C1 segment of cervical spinal cord (tissue), 14 donors: ENCODE results near the gene C3orf22.

Experiments
- DNase-seq, 14 donors: peaks; one replicate each; lab custom pipeline; 2025; lab: John Stamatoyannopoulos, UW

Gene C3orf22

DNA sequence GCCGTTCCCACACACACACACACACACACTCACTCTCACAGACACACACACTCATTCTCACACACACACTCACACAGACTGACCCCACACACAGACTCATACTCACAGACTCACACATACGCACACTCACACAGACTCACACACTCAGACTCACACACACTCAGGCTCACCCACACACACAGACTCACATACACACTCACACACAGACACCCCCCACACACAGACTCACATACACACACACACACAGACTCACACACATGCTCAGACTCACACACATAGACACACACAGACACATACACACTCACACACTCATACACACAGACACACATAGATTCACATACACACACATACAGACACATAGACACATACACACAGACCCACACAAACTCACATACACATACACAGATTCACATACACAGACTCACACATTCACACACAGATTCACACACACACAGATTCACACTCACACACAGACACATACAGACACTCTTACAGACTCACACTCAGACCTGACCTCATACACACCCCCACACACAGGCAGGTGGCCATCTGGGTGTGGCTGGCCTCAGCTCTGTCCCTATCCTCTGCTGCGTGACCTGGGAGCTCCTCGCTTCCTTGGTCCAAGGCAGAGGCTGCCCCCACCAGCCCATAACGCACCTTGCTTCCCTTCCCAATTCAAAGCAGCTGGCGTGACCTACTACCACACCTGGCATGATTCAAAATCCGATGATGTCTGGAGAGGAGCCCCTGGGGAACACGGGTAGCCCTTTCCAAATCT, 1.9 kb downstream of the C3orf22 start:
- DNase-seq = no peak

DNA sequence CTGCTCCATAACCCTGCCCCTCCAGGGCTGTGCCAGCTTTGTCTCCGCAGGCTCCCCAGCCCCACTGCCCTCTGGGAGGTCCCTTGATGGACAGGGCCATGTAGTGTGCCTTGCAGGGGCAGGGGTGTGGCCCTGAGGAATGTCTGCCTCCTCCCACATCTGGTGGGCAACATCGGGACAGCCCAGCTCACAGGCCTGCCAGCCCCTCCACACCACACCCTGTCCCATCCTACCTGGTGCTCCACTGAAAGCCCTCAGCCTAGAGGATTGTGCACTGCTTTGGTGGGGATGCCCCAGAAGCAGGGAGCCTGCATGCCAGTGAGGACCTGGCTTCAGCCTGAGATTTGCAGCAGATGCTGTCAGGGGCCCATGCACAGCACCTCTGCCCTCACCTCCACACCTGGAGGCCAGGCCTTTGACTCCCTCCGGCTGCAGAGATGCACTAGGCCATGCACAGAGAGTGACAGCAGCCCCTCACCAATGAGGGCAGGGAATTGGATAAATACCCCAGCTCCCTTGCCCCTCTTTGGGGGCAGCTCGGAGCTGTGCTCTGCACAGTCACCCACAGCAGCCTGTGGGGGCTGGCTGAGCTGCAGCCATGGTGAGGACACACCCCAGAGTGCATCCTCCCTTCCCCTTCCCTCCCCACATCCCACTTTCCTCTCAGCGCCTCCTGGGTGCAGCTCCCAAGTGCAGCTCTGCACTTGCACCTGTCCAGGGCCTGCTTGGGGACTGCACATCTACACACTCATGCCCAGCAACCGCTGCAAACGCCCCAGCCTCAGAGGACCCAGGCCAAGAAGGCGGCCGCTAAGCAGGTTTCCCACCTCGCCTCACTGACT, 2.7 kb downstream of the C3orf22 start:
- DNase-seq = no peak

DNA sequence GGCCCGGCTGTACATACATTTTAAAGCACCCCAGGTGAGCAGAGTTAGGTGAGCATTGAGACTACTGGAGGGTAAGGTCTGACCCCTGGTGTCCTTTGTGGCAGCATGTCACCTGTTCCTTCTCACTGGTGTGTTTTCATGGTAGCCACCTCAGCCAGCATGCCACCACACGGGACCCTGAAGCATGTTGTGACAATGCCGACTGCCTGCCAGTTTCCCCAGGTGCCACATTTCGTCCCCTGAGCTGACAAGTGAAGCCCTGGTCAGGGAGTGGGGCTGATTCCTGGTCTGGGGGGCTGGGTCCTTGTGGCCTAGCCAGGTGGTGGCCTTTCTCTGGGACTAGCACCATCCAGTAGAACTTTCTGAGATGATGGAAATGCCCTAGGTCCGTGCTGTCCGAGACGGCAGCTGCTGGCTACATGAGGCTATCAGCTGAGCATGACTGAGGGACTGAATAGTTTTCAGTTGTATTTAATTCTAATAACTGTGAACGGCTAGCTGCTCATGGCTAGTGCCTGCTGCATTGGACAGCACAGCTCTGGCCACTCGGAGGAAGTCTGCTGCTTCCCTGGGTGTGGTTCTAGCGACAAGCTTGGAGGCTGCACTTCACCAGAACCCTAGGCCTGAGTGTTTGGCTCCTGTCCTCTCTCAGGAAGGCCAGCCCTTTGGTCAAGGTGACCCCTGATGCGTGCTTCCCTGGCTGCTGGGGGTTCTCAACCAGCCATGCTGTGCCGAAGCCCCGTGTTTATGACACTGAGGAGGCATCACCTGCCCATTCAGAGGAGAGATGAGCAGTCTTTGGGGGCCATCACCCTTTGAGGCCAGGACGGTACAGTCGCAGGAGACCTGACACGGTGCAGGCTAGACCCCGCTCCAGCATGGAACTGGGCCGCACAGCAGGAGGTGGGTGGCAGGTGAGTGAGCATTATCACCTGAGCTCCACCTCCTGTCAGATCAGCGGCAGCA, 3.9 kb downstream of the C3orf22 start:
- no peak for DNase-seq

DNA sequence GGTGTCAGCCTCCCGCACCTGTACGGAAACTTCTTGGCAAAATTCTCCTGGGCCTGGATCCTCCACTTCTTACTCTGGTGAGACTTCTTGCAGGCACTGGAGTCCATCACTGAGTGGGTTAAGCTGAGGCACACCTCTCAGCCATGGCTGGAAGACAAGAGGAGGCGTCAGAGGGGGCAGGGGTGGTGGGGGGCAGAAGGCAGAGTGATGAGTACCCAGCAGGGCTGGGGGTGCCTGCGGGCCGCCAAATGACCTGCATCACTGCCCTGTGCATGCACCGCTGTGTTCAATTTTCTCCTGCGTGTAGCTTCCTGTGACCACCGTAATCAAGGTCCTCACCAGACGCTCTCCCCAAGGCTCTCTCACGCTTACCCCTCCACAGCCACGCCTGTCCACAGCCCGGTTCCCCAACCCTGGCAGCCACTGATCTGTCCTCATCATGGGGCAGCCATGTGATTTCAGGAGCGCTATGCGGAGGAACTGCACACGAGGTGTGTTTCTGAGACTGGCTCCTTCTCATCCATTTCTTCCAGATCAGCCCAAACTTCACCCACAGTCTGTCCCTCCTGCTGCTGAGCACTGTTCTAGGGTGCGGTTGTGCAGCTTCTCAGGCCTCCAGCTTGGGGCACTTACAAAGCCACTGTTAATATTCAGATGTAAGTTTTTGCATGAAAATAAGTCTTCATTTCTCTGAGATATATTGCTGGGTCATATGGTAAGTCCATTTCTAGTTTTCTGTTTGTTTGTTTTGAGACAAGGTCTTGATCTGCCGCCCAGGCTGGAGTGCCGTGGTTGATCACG, 5.2 kb downstream of the C3orf22 start:
- DNase-seq = no peak

DNA sequence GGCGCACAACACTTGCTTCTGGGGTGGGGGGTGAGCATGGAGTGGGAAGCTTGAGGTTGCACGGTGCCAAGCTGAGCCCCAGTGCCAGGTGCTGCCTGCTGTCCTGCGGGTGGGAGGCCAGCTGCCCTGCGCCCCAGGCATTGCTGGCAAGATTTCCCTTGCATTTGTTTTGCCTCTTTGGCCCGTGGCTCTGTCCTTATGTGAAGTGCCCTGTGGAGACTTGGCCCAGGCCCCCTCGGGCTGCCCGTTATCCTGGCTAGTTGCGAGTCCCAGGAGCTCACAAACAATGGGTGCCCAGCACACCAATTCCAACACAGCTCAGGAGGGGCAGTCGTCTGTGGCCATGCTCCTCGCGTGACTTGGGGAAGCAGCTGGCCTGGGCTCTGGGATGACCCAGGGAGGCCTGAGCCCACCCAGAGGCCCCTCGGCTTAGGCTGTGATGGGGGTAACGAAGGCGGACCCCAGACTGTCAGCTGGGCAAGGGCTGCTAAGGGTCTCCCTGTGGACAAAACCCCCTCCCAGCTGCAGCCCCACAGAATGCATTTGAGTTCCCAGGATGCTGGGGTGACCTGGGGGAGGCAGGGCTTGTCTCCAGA, 5.9 kb downstream of the C3orf22 start:
- DNase-seq = peak in 1 of 14 donors; percentile 63

DNA sequence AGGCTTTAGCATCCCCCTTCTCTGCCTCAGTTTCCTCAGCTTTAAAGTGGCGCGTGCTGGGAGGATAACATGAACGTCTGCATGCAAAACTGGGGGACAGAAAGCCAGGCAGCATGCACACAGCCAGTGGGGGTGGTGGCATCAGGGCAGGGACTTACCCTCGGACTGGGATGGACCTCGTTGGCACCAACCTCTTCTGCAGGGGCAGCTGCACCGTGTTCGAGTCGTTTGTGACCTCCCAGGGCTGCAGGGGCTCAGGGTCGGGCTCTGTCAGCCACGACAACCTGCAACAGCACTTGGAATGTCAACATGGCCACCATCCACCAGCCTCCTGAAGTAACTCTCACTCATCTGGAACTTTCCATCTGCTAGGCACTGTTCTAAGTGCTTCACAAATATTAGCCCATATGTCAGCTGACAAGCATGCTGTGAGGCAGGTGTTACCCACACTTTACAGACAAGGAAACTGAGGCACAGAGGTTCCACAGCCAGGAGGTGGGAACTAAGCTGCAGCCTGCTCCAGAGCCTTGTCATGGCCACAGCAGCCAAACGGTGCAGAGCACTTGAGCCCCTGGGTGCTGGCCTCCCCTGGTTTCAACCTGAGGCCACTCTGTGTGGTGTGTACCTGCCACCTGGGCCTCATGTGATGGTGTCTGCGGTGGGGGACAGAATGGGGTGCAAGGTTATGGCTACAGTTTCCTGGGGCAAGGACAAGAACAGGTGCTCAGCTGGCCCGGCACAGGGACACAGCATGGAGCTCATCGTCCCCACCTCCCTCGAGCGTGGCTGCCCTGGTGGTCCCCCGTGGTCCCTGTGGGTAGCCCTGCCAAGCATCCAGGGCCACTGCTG, 6.7 kb downstream of the C3orf22 start:
- peak in 1 of 14 donors; percentile 28 for DNase-seq

DNA sequence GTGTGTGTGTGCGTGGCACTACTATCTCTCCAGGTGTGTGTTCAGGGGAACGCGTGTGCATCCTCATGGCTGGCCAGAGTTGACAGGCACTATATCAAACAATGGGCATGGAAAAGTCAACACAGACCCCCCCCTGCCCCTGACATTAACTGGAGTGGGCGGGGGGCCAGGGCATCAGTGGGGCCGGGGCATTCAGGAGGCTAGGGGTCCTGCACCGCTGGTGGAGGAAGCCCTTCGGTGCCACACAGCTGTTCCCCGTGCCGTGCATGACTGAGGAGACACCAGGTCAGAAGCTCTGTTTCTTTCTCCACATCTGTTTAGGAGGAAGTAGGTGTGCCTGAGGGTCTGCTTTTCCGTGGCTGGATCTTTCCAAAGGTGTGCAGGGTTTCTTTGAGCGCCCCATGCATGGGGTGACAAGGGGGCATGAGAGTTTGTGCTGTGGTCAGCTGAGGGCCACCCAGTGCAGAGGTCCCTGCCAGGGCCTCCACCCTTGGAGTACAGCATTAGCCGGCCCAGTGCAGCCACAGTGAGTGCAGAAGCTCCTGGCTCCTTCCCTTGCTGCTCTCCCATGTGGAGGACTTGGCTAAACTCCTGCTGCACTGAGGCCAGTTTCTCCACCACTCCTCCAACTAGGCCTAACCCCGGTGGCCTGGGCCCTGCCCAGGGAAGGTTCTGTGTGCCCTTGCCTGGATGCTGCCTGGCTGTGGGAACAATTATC, 7.5 kb downstream of the C3orf22 start:
- peak in 1 of 14 donors; percentile 60 for DNase-seq

DNA sequence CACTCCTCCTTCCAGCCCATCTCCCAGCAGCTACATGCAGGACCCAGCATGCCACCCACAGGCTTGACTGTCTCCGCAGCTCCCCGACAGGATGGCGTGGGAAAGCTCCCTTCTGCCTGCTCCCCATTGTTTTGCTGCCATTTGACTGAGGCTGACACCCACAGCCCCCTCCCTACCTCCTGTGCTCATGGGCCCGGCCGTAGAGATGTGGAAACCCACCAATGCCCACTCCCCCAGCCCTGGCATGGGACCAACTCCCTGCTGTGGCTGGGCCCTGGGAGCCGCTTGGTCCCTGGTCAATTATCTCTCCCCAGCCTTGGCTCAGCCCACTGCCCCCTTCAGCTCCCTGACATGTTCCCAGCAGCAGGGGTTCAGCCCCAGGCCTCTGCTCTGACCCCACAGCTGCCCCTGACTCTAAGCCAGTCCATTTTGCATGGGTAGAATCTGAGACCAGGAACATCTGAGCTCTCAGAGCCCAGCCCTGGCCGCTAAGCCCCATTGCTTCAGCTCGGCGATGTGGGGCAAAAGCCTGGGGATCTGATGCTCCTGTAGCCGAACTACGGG, 8.2 kb downstream of the C3orf22 start:
- no peak for DNase-seq

DNA sequence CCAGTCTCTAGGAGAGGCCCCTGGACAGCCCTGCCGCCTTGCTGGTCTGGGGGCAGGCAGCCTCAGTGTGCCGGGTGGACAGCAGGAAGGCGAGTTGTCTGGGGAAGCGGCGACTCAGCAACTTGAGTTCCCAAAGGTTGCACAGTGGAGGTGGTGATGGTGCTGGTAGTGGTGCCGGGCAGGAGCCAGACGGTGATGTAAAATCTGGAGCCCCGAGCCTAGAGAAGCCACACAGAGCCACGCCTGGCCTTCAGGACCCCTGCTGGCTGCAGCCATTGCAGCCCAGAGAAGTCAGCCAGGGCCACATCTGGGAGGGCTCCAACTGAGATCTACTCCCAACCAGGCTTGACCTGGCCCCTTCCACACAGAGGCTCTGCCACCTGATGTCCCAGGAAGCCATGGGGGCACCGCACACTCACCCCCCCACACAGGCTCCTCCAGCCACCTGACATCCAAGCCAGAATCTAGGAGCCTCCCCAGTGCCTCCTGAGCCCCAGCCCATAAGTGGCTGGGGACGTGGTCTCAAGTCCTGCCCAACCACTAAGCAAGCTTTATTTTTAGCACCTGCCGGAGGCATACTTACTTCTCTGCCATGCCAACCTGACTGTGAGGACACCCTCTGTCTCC, 8.8 kb downstream of the C3orf22 start:
- DNase-seq = no peak

DNA sequence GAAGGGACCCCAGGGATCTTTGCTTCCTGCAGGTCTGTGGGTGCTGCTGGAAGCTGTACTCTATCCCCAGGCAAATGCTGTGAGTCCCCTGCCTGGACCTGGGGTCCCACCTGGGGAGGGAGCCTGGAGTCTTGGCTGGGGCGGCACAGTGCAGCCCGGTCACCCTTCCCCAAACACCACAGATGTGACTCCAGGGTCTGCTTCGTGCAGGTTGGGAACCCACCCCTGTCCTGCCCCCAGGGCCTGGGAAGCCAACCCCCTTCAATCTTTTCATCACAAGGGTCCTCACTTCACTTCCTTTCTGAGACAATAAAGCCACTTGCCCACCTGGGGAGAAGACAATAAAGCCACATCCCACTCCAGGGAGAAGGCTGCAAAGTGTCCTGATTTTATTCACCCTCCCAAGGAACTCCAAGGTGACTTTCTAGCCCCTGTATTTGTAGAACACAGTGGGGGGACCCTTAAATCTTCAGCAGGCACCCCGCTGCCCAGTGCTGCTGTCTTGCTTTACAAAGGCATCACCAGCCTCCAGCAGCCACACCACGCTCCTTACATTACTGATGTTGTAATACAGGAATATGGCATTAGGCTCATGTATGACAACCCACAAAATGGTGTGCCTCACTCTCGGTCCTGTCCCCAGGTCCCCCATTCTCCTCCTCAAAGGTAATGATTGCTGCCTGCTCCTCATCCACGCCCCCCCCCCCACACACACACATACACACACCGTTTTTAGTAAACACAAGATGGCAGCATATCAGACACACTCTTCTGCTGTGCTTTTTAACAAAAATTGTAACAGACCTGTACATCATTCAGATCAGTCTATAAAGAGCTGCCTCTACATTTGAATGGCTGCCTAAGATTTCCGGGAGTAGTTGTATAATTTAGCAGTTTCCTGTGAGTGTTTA, 9.9 kb downstream of the C3orf22 start:
- DNase-seq = no peak

DNA sequence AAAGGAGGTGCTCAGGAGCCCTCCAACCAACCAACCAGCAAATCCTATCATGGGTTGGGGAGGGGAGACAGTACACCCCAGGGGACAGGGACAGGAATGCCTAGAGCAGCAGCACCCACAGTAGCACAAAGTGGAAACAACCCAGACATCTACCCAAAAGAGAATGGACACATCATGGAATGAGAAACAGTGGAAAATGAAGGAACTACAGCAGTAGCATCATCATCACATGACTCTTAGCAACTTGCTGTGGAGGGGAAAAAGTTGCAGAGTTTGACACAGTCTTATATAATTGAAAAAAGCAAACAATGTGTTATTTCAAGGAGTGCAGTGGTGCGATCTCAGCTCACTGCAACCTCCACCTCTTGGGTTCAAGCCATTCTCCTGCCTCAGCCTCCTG, 11.0 kb downstream of the C3orf22 start:
- no peak for DNase-seq

DNA sequence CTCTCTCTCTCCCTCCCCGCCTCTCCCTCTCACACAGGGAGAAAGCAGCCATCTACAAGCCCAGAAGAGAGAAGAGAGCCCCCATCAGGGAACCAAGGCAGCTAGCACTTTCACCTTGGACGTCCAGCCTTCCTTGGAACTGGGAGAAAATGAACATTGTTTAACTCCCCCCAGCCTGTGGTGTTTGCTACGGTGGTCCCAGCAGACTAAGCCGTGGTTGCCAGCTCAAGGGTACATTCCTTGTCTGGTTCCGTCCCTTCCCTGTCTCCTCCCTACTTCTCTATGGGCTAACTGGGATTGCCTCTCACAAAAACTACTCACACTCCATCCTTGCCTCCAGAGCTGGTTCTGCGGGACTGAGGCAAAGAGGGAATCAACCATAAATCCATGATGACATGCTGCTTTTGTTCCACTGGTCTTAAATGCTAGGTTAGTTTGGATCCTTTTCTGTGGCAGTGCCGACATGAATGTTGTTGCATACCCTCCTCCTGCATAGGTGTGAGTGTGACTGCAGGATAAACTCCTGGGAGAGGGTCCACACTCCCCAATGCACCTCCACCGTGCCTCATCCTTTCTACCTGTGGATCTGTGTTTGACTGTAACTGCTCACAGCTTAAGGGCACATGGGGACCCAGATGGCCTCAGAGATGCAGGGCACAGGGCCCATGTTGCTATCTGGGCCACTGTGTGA, 12.0 kb downstream of the C3orf22 start:
- DNase-seq = no peak

DNA sequence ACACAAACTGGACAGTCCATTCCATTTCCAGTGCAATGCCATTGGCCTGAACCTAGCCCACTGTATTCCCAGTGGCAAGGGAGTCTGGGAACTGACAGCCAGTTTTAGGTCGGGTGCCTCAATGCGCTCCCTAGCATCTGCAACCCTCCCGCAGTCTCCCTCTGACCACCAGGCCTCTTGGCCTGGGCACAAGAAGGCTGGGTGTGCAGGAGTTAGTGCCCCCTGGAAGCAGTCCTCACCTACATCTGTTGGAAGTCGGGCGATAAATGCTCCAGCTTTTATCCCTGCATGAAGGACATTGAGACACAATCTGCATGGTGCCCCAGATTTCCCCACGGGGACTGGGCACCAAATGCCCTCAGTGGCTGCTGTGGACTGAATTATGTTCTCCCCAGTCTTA, 12.7 kb downstream of the C3orf22 start:
- no peak for DNase-seq

DNA sequence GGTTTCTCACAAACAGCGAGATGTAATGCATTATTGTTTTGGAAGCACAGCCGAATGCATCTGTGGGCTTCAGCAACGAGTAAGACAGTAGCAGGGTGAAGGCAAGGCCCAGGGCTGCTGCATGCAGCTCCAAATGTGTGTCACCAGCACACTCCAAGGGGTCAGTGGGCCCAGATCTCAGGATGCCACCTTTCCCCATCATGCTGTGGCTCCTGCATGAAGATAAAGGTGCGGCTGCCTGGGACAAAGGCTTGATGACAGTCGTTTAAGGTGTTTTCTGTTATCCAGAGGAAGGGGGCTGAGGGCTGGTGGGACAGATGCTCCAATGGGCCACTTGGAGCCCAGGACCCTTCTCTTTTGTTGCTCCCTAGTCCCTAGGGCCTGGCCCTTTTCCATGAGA, 13.2 kb downstream of the C3orf22 start:
- DNase-seq = no peak

DNA sequence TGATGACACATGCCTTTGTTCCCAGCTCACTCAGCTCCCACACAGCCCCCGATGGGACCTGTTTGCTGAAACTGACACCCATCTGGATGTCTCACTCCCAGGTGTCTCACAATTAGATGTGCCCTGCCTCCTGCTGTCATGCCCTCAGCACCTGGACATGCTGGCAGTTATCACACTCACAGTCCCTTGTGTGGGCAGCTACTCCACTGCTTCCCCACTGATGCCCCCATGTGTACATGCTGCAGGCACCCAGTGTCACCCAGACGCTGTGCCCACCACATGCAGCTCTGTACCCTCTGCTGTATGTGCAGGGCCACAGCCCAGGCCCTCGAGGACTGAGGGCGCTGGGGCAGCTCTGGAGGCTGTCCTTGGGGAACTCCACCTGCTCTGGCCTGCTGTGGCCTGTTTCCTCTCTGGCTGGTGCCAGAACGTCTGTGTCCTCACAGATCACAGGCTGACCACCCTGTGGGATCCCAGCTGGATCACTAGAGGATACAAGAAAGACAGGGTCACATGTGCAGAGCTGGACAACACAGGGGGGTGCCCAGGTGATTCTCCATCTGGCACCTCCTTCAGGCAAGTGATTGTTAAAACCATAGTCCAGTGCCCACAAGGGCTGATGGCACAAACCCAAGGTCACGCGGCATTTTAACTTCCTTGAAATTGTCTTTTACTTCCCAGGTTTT, 14.0 kb downstream of the C3orf22 start:
- no peak for DNase-seq
